Uterine smooth muscle cell (primary cell): Measurements from ENCODE around the gene KIF21A. TPM values are rescaled to one million over a fixed set of nuclear protein-coding genes. Genes with fewer than 3 reads are reported as not detected.

Source experiments
- total RNA-seq: library from RNA; depleted of rRNA; stranded (reverse); fragments of >200 nt; gene quantifications from 2 replicates; pipeline ENCODE4 v1.2.3, GENCODE V29; 2014

KIF21A gene, protein sequence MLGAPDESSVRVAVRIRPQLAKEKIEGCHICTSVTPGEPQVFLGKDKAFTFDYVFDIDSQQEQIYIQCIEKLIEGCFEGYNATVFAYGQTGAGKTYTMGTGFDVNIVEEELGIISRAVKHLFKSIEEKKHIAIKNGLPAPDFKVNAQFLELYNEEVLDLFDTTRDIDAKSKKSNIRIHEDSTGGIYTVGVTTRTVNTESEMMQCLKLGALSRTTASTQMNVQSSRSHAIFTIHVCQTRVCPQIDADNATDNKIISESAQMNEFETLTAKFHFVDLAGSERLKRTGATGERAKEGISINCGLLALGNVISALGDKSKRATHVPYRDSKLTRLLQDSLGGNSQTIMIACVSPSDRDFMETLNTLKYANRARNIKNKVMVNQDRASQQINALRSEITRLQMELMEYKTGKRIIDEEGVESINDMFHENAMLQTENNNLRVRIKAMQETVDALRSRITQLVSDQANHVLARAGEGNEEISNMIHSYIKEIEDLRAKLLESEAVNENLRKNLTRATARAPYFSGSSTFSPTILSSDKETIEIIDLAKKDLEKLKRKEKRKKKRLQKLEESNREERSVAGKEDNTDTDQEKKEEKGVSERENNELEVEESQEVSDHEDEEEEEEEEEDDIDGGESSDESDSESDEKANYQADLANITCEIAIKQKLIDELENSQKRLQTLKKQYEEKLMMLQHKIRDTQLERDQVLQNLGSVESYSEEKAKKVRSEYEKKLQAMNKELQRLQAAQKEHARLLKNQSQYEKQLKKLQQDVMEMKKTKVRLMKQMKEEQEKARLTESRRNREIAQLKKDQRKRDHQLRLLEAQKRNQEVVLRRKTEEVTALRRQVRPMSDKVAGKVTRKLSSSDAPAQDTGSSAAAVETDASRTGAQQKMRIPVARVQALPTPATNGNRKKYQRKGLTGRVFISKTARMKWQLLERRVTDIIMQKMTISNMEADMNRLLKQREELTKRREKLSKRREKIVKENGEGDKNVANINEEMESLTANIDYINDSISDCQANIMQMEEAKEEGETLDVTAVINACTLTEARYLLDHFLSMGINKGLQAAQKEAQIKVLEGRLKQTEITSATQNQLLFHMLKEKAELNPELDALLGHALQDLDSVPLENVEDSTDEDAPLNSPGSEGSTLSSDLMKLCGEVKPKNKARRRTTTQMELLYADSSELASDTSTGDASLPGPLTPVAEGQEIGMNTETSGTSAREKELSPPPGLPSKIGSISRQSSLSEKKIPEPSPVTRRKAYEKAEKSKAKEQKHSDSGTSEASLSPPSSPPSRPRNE (N-terminal part only)
- 14.2 and 14.9 TPM in 2 replicates for total RNA-seq

DNA sequence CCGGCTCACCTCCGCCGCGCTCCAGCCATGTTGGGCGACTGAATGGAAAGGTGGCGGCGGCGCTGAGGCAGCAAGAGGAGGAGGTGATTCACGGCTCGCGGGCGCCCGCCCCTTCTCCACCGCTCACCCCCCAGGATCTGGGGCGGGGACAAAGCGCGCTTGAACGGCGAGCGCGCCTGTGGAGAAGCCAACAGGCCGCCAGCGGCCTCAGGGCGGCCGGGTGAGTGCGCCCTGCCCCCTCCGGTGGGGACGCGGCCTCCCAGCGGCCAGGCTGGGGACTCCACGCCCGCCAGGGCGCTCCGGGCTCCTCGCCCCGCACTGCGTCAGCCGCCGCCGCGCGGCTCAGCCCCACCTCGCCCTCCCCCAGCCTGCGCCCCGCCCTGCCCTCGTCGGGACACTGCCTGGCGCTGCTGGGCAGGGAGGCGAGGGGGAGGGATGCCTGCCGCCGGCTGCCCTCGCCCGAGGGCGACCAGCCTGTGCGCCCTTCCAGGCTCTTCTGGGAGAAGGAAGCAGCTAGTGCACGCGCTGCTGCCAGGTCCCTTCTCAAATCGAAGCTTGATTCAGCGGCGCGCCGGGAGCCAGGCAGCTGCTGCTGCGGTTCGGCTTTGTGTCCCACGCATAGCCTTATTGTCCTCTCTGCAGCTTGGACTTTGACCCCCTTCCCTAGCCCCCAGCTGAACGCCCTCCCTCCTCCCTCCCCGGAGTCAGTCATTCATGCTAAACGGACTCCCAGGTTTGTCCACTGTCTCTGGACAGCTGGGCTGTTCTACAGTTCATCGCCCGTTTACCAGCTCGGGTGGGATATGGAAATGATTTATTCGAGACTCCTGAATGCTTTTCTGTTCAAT is at the start of gene KIF21A:
TSS of gene KIF21A (minus strand) at position 40 of the 848 bp plus-strand sequence. CDS start 150 bp downstream, outside the sequence.

Other genes starting within 250 kb of the KIF21A start
- 0.25 and 0.33 TPM in 2 replicates for gene ABCD2, start 176.7 kb upstream of the KIF21A start, total RNA-seq